ELF-1 (cell line): ENCODE results near the gene MN1.
A peak's percentile ranks its signal among the peaks of the same experiment; 100 is the strongest.

ENCODE experiments used
- DNase-seq: peaks from one replicate; pipeline ENCODE4 v3.0.0-alpha.2; 2016; ENCODE audit warnings: low read depth, low spot score

The MN1 gene

GRCh38 chr22:27761665-27762064 lies 39.9 kb downstream of the MN1 start:
- no peak for DNase-seq

GRCh38 chr22:27761000-27761399 lies 40.6 kb downstream of the MN1 start:
- DNase-seq = no peak

DNA sequence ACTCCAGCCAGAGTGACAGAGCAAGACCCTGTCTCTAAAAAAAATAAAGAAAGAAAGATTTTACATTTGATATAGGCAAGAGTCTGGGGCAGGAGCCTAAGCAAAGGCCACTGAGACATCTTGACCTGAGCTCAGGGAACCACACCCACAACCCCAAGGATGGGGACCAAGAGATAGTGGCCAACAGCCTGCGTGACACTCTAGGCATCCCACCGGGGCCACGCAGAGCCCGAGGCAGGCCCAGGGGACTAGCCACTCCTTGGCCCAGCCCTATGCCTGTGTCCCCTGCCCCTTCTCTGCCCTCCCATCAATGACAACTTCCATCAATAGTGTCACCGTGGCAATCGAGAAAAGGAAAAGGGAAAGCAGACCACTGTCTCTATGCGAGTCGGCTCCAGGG lies 41.1 kb downstream of the MN1 start:
- DNase-seq = no peak

GRCh38 chr22:27757928-27758525 lies 43.5 kb downstream of the MN1 start:
- DNase-seq = no peak

DNA sequence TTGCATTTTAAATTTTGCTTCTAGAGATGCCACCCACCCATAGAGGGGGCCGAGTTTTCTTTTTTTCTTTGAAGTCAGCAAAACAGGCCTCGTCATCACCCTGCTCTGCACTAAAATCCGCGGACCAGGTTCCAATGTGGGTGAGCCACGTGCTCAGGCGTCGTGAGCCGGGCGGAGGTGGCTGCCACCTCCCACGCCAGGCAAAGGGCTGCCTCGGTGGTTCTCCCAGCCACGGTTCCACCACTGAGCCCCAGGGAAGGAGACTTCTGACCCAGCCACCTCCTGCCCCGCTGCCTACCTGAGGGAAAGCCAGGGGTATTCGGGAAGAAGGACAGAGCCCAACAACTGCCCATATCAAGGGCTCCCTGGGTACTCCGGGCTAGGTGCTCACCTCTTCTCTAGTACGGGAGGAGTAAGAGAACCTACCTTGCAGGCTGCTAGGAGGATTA lies 45.3 kb downstream of the MN1 start:
- DNase-seq = no peak

GRCh38 chr22:27755521-27756211 lies 45.9 kb downstream of the MN1 start:
- DNase-seq = no peak

GRCh38 chr22:27754888-27755480 lies 46.6 kb downstream of the MN1 start:
- no peak for DNase-seq

DNA sequence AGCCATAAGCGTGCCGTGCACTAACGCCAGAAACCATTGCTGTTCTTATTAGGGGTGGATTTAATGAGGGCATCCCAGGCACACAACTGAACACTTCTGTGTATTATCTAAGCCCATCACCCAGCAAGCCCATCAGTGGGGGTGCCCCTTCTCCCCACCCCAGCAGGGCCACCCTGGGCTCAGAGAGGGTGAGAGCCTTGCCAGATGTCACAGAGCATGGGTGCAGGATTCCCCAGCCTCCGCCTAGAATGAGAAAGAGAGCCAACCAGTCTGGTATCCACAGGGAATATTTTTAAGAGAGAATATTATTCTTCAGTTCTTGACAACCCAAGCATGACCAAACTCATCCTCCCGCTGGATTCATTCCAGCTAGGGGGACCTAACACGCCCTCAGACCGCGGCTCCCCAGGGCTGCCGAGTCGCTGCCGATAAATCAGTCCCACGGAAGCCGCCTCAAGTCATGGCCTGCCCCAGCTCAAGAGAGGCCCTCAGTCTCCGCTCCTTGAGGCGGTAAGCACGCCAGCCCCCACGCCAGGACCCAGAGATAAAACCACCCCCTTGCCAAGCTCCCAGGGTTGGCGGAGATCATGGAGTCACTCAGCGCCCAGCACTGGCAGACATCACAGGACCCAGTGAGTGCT lies 47.2 kb downstream of the MN1 start:
- no peak for DNase-seq

- no peak for DNase-seq
Measured at GRCh38 chr22:27752771-27753170, 48.8 kb downstream of the MN1 start.

DNA sequence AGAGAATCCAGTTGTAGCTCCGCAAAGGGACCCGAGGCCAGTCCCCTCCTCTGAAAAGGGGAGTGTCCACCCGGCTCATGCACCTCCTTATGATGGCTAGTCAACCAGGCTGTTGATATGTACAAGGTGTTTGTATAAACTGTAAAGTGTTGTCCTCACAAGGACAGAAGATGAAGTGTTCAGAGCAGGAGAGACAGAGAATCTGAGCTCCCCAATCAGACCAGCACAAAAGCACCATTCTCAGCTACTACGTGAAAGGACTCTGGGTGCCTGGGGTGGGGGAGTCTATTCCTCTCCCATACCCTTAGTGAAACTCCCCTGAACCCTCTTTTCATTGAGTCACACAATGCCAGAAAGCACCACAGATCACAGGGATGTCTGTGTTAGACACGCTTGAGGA lies 49.4 kb downstream of the MN1 start:
- DNase-seq = no peak

- DNase-seq = no peak
Measured at GRCh38 chr22:27751277-27752070, 50.1 kb downstream of the MN1 start.

DNA sequence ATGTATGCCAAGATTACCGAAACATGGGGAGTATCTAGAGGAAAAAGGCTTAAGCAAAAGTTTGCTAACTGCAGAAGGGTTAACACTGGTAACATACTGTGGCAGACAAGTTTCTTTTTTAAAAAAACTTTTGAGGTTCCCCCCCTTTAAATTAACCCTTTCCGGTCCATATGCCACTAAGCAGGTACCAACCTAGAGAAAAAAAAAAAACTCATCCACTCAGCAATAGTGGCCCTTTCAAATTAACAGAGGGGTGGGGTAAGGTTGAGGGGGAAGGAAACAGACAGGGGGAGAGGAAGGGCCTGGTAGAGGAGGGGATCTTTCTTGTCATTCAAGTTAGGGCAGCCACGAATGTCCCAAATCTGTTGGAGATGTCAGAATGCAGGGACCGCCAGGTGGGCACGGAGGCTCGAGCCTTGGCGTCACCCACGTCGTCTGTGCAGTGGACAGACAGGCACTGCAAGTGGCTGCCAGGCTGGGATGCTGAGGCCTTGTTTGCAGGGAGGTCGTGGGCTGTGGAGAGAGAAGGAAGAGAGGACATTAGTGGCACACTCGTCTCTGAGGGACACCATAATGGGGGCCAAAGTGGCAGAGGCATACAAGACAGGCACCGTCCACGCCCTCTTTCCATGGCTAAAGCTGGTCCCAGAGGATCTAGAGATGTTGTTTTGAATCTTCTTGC lies 50.8 kb downstream of the MN1 start:
- DNase-seq = no peak

- peak; percentile 72 for DNase-seq
Measured at GRCh38 chr22:27749597-27750225, 51.8 kb downstream of the MN1 start.

GRCh38 chr22:27748751-27749191 lies 52.8 kb downstream of the MN1 start:
- peak; percentile 42 for DNase-seq

- no peak for DNase-seq
Measured at GRCh38 chr22:27748349-27748748, 53.2 kb downstream of the MN1 start.

DNA sequence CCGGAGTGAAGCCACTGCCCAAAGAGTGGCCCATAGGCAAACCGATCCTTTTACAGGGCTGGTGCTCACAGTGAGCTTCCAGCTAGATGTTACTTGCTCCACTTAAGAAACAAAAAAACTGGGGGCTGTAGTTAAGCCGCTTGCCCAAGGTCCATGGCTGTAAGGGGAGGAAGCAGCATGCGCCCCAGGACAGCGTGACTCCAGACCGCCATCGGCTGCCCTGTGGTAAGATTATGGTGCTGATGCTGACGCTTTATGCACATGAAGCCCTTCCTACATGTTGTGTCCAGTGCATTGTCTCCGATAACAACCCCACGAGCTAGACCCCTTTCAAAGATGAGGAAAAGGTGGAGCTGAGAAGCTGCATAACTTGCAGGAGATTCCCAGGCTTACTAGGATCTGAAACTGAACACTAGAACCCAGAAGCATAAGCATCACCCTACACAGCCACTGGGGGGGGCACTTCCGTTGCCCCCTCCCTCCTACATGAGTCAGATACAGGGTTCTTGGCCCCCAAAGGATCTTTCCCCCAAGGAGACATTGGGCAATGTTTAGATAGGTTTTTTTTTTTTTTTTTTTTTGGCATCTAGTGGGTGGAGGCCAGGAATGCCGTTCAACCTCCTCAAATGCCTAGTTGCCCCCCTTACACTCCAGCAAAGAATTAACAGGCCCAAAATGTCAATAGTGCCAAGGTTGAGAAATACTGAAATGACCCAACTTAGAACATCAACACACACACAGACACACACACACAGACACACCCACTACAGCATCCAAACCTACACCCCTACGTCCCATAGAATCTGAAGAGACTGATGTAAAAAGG lies 53.9 kb downstream of the MN1 start:
- no peak for DNase-seq

DNA sequence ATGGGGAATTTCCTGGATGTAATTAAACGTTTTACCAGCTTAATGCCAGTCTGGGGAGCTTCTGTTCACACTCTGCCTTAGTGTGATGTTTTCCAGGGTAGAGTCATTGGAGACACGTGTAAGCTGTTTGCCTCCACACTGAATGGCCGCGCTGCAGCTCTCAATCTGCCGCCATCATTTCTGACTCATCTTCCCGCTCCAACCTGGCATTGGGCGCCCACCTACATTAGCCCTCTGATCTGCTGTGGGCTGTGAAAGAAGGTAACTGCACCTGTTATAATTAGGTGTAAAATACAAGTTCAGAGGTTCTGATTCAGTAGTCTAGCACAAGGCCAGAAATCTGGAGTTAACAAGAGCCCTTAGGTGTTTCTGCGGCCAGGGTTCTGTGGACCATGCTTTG lies 54.6 kb downstream of the MN1 start:
- DNase-seq = no peak

DNA sequence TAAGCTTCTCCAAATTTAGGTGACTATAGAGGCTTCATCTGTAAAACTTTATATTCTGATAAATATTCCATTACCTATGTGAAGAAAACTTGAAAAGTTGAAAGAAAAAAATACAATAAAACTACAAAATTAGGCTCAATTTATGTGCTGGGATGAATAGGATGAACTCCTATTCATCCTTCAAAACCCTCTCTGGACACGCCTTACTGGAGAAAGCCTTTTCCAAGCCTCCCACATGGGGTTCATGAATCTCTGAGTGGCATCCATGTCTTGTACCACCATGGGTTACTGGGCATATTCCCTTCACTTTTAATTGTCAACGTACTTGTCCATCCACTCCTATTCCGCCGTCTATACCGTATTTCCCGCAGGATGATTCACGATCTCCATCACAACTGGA lies 55.7 kb downstream of the MN1 start:
- DNase-seq = no peak

GRCh38 chr22:27745154-27745553 lies 56.4 kb downstream of the MN1 start:
- DNase-seq = no peak

GRCh38 chr22:27744078-27744477 lies 57.5 kb downstream of the MN1 start:
- DNase-seq = peak; percentile 47
